Neural progenitor cell (in vitro differentiated cells): ENCODE results near the gene STAC.

Experiments used
- EZH2 ChIP-seq: fragments of 200-600 bp; sonication (generic); IDR thresholded peaks from 2 replicates; pipeline ENCODE4 v1.6.1; 2017; ENCODE audit warnings: antibody characterized with exemption, mild to moderate bottlenecking, moderate library complexity
- TF ChIP-seq, protein P1 (sequence below): fragments of 200-600 bp; sonication (generic); IDR thresholded peaks from 2 replicates; pipeline ENCODE4 v1.5.1; 2017; ENCODE audit warnings: antibody characterized with exemption, mild to moderate bottlenecking

GRCh38 chr3:36562945-36563344, 182.6 kb downstream of the STAC start:
- TF ChIP-seq, protein P1, sequence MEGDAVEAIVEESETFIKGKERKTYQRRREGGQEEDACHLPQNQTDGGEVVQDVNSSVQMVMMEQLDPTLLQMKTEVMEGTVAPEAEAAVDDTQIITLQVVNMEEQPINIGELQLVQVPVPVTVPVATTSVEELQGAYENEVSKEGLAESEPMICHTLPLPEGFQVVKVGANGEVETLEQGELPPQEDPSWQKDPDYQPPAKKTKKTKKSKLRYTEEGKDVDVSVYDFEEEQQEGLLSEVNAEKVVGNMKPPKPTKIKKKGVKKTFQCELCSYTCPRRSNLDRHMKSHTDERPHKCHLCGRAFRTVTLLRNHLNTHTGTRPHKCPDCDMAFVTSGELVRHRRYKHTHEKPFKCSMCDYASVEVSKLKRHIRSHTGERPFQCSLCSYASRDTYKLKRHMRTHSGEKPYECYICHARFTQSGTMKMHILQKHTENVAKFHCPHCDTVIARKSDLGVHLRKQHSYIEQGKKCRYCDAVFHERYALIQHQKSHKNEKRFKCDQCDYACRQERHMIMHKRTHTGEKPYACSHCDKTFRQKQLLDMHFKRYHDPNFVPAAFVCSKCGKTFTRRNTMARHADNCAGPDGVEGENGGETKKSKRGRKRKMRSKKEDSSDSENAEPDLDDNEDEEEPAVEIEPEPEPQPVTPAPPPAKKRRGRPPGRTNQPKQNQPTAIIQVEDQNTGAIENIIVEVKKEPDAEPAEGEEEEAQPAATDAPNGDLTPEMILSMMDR = no peak
- no peak for TF ChIP-seq EZH2
